ENCODE measurements around the gene LYPD6B.

LYPD6B gene

DNA sequence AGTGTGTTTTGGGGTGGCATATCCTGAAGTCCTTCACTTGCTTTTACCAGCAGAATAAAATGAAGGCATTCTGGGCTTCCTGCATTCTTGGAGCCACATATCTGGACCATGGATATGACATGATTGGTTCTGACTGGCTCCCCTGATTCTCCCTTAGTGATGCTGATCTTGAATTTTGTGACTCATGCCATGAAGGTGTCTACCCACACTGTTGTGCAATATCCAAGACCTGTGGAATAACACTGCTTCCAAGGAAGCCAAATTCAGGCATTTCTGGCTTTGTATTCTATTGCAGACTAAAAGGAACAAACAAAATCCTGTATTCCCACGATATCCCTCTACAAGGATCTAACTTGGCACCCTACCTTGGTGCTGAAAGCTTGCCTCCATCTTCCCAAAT, 125.8 kb downstream of the LYPD6B start:
- Histone ChIP-seq H3F3A (ENCODE audit: insufficient read depth) (no peaks in the 10 kb centered on the region), H3K4me2 (ENCODE audit: low read depth, low read length, poor library complexity, severe bottlenecking) (no peak overlapping the region)

DNA sequence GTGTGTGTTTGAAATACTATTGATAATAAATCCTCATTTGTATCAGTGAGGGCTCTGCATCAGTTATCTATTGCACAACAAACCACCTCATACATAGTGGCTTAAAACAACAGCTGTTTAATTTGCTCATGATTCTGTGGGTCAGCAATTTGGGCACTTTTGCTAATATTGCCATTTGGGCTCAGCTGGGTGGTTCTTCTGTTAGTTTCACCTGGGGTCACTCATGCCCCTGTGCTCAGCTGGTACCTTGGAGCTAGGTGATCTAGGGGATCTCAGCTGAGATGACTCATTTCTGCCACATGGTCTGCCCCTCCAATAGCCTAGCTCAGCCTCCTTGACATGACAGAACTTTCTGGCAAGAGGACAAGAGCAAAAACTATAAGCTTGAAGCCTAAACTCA, 126.3 kb downstream of the LYPD6B start:
- Histone ChIP-seq H3K4me2 (ENCODE audit: low read depth, low read length, poor library complexity, severe bottlenecking) (no peak overlapping the region), H2AFZ (ENCODE audit: low read depth, low read length, severe bottlenecking) (no peak overlapping the region), H3K9me2 (replicated peaks; ENCODE audit: insufficient read depth, low read length) (no peaks in the 10 kb centered on the region), H3K79me2 (ENCODE audit: insufficient read depth, low read length) (no peaks in the 10 kb centered on the region), H3K36me3 (ENCODE audit: low read length) (no peaks in the 10 kb centered on the region), H3K27ac (ENCODE audit: low read depth, low read length) (no peak overlapping the region), H3K9me3 (ENCODE audit: insufficient read depth, low read length) (no peaks in the 10 kb centered on the region), H4K20me1 (ENCODE audit: low read depth, low read length) (no peaks in the 10 kb centered on the region), H3K4me3 (ENCODE audit: insufficient read depth, low read length, poor library complexity, severe bottlenecking) (no peak overlapping the region), H3K27me3 (ENCODE audit: low read length) (no peaks in the 10 kb centered on the region), H3K9ac (ENCODE audit: low read length) (no peak overlapping the region), H3F3A (ENCODE audit: insufficient read depth) (no peaks in the 10 kb centered on the region)
- TF ChIP-seq EZH2phosphoT487 (conservative IDR thresholded peaks at IDR 0.05; ENCODE audit: low read length): no peak
- TF ChIP-seq, protein P1, sequence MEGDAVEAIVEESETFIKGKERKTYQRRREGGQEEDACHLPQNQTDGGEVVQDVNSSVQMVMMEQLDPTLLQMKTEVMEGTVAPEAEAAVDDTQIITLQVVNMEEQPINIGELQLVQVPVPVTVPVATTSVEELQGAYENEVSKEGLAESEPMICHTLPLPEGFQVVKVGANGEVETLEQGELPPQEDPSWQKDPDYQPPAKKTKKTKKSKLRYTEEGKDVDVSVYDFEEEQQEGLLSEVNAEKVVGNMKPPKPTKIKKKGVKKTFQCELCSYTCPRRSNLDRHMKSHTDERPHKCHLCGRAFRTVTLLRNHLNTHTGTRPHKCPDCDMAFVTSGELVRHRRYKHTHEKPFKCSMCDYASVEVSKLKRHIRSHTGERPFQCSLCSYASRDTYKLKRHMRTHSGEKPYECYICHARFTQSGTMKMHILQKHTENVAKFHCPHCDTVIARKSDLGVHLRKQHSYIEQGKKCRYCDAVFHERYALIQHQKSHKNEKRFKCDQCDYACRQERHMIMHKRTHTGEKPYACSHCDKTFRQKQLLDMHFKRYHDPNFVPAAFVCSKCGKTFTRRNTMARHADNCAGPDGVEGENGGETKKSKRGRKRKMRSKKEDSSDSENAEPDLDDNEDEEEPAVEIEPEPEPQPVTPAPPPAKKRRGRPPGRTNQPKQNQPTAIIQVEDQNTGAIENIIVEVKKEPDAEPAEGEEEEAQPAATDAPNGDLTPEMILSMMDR (IDR thresholded peaks at IDR 0.05; ENCODE audit: insufficient read depth, low read length, poor library complexity, severe bottlenecking): no peak

More for the DNA sequence above, 125.8 kb downstream of the LYPD6B start:
- Histone ChIP-seq H3K9me3 (ENCODE audit: insufficient read depth, low read length) (no peaks in the 10 kb centered on the region), H2AFZ (ENCODE audit: low read depth, low read length, severe bottlenecking) (no peak overlapping the region), H4K20me1 (ENCODE audit: low read depth, low read length) (no peaks in the 10 kb centered on the region), H3K27ac (ENCODE audit: low read depth, low read length) (no peak overlapping the region), H3K9ac (ENCODE audit: low read length) (no peak overlapping the region), H3K79me2 (ENCODE audit: insufficient read depth, low read length) (no peaks in the 10 kb centered on the region), H3K36me3 (ENCODE audit: low read length) (no peaks in the 10 kb centered on the region), H3K27me3 (ENCODE audit: low read length) (no peaks in the 10 kb centered on the region), H3K9me2 (replicated peaks; ENCODE audit: insufficient read depth, low read length) (no peaks in the 10 kb centered on the region), H3K4me3 (ENCODE audit: insufficient read depth, low read length, poor library complexity, severe bottlenecking) (no peak overlapping the region)
- TF ChIP-seq EZH2phosphoT487 (conservative IDR thresholded peaks at IDR 0.05; ENCODE audit: low read length): no peak
- TF ChIP-seq, protein P1 (IDR thresholded peaks at IDR 0.05; ENCODE audit: insufficient read depth, low read length, poor library complexity, severe bottlenecking): no peak

DNA sequence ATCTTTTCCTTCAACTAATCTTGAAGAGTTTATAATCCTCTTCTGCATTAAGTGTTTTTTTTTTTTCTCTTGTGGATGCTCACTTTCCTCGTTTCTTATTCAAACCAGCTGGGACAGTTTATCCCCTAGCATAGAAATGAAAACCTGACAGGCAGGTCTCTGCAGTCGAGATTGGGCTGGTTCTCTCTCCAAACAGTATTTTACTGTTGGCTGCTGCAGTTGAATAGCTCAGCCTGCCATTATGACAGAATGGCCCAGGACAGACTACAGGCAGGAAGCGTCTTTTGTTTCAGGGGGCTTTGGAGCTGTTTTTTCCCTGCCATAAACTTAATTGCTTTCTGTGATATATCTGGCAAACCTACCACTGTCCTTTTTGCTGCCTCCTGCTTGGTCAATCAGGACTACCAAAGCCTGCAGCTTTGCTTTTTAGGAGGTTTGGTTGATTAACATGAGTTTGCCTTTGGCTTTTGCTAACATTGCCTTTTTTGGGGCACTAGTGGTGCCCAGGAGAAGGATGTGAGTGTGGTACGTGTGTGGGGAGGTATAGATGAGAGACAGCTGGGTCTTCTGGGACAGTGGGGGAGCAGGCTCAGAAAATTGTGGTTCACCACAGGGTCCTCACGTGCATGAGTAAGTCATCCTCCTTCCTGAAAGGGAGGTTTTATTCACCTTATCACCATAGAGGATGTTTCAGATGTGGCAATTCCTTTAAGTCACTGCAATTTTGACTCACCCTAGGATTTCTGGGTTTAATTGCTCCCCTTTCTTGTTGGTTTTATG, 128.7 kb downstream of the LYPD6B start:
- H3K27me3 ChIP-seq (ENCODE audit: low read length): no peaks in the 10 kb centered on the region
- TF ChIP-seq EZH2phosphoT487 (conservative IDR thresholded peaks at IDR 0.05; ENCODE audit: low read length): no peak
- TF ChIP-seq, protein P1 (IDR thresholded peaks at IDR 0.05; ENCODE audit: insufficient read depth, low read length, poor library complexity, severe bottlenecking): no peak
- peak overlapping the region; percentile 5 for H3K4me2 ChIP-seq (ENCODE audit: low read depth, low read length, poor library complexity, severe bottlenecking)

More for the DNA sequence above, 128.7 kb downstream of the LYPD6B start:
- no peak overlapping the region for H3K9ac ChIP-seq (ENCODE audit: low read length)
- H2AFZ ChIP-seq (ENCODE audit: low read depth, low read length, severe bottlenecking): no peak overlapping the region
- H3K4me3 ChIP-seq (ENCODE audit: insufficient read depth, low read length, poor library complexity, severe bottlenecking): no peak overlapping the region
- H4K20me1 ChIP-seq (ENCODE audit: low read depth, low read length): no peaks in the 10 kb centered on the region
- no peaks in the 10 kb centered on the region for H3K79me2 ChIP-seq (ENCODE audit: insufficient read depth, low read length)
- H3K9me3 ChIP-seq (ENCODE audit: insufficient read depth, low read length): 0 out of 2 replicates have a peak, but pooled peaks cover 5% of the 10 kb centered on the region
- no peaks in the 10 kb centered on the region for H3K9me2 ChIP-seq (replicated peaks; ENCODE audit: insufficient read depth, low read length)
- no peak overlapping the region for H3K27ac ChIP-seq (ENCODE audit: low read depth, low read length)
- peaks cover 12% of the 10 kb centered on the region; the same call in 1 of the 2 replicates for H3K36me3 ChIP-seq (ENCODE audit: low read length)
- no peaks in the 10 kb centered on the region for H3F3A ChIP-seq (ENCODE audit: insufficient read depth)
